ENCODE data around the gene TBRG1.
"Not testable (repeated sequence)": the region's sequence is repeated elsewhere in the genome, so short reads cannot be mapped to it uniquely, and the experiment has no call there.

The TBRG1 gene

DNA sequence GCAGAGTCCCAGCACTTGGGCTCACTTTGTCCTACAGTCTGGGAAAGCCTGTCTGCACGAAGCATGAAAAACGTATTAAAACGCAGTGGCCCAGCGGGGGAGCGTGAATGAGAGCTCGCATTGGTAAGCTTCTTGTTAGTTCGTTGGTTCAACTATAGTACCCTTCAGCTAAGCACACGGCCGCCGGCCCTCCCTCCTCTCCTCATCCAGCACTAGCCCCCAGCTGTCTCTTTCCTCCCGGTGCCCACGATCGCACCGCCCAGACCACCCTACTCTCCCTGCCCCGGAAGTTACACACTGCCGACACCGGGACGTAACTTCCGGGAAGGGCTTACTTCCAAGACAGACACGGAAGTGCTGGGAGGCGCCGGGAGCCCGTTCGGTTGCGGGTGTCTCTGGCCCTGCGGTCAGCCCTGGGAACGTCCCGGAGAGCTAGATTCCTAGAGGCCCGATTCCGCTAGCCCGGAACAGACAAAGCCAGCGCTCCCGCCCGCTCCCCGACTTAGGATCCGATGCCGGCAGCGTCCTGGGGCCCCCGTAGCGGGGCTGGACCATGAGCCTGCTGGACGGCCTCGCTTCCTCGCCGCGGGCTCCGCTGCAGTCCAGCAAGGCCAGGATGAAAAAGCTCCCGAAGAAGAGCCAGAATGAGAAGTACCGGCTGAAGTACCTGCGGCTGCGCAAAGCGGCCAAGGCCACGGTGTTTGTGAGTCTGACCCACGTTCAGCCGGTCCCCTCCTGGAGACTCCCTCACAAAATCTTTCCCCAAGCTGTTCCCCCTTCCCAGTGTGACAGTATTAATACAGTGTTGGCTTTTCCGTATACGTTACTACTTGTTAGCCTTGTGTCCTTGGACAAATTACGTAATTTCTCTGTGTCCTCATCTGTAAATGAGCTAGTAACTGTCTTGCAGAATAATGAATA lies at the start of gene TBRG1:
TSS of gene TBRG1 (plus strand) at position 334 of the 921 bp plus-strand sequence. CDS start at position 554, 220 bp downstream.
- DNase-seq (ENCODE audit: low spot score), result peak; percentile 95

- no peak for DNase-seq (ENCODE audit: low spot score)
Observed at GRCh38 chr11:124577716-124578427, 44.8 kb upstream of the TBRG1 start.

- DNase-seq (ENCODE audit: low spot score), result no peak
Observed at GRCh38 chr11:124578761-124579160, 43.9 kb upstream of the TBRG1 start.

- no peak for DNase-seq (ENCODE audit: low spot score)
Observed at GRCh38 chr11:124581817-124582216, 40.8 kb upstream of the TBRG1 start.

DNA sequence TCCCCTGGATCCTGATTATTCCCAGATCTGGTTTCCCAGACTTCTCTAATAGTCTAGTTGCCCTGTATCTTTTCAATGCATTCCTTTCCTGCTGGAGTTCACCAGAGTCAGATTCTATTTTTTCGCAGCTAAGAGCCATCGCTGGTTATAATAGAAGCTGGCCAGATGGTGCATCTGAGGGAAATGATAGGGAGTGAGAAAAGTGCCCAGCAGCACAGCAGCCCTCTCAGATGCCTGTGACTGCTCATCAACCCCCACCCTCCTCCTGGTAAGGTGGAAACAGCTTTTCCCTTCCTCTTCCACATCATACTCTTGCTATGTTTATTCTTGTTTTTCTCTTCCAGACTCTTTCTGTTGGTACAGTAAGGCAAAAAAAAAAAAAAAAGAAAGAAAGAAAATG lies 40.1 kb upstream of the TBRG1 start:
- no peak for DNase-seq (ENCODE audit: low spot score)

DNA sequence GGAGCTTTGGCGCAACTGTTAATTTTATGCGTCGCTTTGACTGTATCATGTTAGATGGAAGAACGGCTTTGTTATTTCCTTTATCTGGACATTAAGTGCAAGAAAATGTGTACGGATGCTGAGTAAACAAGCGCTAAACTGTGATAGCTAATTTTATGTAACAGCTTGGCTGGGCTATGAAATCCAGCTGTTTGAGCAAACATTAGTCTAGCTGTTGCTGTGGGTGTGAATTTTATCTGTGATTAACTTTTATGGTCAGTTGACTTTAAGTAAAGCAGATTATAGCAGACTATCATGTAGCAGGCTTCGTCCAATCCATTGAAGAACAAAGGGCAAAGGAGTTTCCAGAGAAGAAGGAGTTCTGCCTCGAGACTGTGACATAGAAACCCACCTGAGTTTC lies 38.9 kb upstream of the TBRG1 start:
- no peak for DNase-seq (ENCODE audit: low spot score)

DNA sequence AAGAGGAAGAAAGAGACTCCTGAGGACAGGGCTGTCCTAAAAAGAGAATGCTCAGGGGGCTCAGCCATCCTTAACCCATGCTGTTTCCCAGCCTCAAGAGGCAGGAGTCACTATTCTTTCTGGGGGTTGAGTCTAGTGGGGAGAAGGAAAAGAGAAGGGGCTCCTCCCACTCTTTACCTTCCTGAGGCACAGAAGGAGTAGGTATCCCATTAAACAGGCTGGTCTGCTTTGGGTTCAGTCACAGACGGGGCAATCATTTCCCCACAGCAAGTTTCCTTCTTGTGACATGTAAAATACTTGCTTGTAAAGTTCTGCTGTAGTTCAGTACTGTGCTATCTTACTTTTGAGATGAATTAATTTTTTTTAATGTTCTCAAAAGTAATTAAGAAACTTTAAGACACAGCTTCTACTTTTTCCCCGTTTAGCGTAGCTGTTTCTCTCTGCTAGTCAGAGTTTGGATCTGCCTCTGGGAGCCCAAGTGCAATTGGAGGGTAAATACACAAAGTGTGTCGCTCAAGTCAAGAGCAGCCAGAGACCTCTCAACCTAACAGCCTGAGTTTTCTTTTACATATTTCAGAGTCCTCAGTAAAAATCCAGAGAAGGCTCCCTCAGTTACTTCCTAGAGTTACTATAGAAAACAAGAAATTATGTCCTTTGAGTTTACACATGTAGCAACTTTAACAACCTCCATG lies 37.8 kb upstream of the TBRG1 start:
- DNase-seq (ENCODE audit: low spot score), result no peak

- peak; percentile 54 for DNase-seq (ENCODE audit: low spot score)
Observed at GRCh38 chr11:124586238-124586860, 36.3 kb upstream of the TBRG1 start.

DNA sequence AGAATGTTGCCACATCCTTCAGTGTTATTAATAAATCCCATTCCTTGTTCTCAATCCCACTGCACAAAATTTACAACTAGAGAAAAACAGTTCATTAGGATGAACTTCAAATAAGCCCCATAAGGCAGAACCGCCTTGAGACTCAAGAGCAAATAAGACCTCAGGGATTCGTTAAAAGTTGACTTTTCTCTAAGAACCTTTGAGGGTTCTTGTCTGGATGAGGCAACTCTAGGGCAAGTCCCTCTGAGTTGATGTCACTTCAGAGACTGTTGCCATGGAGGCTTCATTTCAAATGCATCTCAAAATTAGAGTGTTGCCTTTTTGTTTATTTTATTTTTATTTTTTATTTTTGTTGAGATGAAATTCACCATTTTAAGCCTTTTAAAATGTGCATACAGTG lies 31.2 kb upstream of the TBRG1 start:
- no peak for DNase-seq (ENCODE audit: low spot score)

DNA sequence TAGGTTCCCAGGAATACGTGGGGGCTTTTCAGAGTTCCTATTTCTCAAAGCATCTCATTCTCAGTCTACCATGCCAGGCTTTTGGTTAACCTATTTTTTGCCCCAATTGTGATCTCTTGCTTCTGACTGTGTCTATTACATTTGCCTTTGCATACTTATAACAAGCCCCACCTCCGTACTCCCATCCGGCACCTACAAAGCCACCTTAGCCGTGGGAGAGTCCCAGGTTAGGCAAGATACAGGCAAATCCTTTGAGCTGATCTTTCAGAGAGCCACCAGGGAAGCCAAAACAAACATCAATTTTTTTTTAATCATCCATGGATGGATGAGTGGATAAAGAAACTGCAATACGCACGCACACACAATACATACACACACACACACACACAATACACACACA lies 30.0 kb upstream of the TBRG1 start:
- no peak for DNase-seq (ENCODE audit: low spot score)

DNA sequence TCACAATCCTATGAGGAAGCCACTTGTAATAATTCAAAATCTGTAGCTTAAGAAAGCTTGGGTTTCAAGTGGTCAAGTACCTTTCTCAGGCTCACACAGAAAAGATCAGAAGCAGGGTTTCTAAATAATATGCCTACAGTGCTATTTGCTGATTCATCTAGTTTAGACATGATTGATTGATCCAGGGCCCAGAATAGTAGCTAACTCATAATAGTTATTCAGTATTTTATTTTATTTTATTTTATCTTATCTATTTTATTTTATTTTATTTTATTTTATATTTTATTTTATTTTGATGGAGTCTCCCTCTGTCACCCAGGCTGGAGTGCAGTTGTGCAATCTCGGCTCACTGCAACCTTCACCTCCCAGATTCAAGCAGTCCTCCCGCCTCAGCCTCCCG lies 27.4 kb upstream of the TBRG1 start:
- no peak for DNase-seq (ENCODE audit: low spot score)

GRCh38 chr11:124597626-124598025 lies 25.0 kb upstream of the TBRG1 start:
- DNase-seq (ENCODE audit: low spot score), result no peak

DNA sequence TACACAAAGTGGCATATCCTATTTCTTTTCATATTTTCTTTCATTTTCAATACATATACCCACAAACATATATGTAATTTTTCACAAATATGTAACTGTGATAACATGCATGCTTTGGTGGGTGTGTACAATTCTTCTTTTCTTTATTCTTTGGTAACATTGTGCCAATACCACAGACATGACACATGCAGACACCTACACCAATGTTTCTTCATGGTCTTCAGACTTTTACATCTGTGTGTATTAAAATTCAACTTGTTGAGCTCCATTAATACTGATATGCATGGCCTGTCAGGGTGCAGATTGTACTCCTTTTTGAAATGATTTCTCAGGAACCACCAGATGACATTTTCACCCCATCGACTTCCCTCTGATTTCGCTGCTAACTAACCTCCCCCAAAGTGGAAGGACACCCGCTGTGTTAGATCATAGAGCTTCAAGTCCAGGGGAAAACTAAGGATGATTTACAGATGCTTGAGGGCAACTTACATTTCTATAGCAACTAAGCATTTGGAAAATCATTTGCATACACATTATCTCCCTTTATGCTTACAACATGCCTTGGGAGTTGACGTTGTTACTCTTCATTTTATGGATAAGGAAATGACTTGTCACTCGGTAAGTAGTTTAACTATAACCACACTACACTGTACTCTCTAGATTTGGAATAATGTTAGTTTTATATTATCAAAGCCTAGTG lies 21.9 kb upstream of the TBRG1 start:
- DNase-seq (ENCODE audit: low spot score), result no peak

GRCh38 chr11:124602193-124602592 lies 20.5 kb upstream of the TBRG1 start:
- peak; percentile 40 for DNase-seq (ENCODE audit: low spot score)

GRCh38 chr11:124602723-124603122 lies 19.9 kb upstream of the TBRG1 start:
- DNase-seq (ENCODE audit: low spot score), result not testable (repeated sequence)

DNA sequence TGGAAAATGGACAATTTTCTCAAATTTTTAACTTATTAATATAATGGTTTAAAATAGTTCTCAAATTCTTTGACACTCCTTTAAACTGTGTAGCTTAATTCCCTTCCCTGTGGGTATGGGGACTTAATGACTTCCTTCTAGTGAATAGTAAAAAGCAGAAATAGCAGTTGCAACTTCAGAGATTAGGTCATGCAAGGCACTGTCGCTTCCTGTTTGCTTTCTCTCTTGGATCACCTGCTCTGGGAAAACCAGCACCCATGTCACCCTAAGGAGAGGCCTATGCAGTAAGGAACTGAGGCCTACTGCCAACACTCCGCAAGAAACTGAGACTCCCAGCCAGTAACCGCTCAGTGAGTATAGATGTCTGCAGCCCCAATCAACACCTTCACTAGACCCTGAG lies 16.9 kb upstream of the TBRG1 start:
- no peak for DNase-seq (ENCODE audit: low spot score)

- DNase-seq (ENCODE audit: low spot score), result no peak
Observed at GRCh38 chr11:124608147-124608546, 14.5 kb upstream of the TBRG1 start.

DNA sequence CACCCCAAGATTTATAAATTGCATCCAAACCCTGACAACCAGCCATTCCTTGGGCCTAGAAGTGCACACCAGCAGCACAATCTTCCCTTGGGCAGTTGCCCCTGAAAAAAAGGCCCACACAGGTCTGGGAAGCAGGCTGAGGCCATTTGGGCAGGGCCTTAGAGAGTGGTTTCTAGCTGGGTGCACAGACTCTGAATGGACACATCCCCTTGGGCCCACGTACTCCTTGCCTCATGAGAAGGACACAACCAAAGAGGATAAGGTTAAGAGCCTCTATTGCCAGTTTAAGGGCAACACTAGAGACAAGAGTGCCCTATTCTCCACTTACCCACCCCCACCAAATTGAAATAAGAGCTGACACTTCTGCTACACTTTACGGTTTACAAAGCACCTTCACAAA lies 12.4 kb upstream of the TBRG1 start:
- DNase-seq (ENCODE audit: low spot score), result no peak

GRCh38 chr11:124611064-124611463 lies 11.6 kb upstream of the TBRG1 start, which contains the start of gene PANX3:
Gene PANX3 (plus strand): TSS chr11:124611428. CDS start chr11:124611557, 129 bp downstream.
- no peak for DNase-seq (ENCODE audit: low spot score)

DNA sequence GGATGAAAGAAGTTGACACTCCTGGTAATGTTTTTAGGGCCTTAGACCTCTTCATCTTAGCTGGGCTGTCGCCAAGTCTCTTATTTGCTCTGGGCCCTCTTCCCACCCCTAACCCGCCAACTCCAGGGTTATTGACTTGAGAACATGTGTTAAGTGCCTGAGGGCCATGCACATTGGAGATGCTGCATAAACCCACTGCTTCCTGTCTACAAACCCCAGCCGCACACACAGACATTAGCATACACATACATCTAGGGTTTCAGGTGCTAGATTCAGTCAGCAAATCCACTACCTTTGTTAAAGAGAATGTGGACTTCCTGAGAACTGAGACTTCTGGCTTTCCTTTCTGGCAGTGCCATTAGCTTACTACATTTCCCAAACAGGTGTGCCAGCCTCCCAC lies 10.6 kb upstream of the TBRG1 start:
- no peak for DNase-seq (ENCODE audit: low spot score)

DNA sequence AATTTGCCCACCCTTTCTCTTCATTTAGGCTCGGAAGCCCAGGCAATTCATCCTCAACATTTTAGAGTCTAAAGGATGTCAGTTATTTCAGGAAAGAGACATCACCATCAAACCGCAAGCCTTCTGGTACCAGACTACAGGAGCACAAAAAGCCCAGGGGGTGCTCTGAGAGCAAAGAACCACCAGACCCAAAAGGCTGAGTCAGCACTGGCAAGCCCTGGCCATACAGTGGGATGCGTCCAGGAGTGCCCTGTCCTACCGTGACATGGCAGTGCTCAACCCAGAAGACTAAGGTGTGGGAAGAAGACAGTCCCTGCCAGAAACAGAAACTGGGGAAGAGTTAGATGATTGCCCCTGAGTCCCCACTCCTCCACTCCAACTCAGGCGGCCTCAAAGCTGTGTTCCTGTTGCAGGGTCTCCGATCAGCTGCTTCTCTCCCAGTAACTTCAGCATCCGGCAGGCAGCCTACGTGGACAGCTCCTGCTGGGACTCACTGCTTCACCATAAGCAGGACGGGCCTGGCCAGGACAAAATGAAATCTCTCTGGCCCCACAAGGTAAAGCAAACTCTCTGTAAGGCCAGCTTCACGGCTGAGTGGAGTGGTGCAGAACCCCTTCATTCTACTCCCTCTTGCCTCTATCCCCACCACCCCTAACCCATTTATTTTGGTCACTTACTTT lies 10.0 kb upstream of the TBRG1 start:
- no peak for DNase-seq (ENCODE audit: low spot score)
